HL-60 (cell line): ENCODE measurements around the gene PHETA1.

ENCODE experiments used
- GABPA ChIP-seq: IDR thresholded peaks from 2 replicates; pipeline ENCODE4 v1.6.1; 2012; ENCODE audit warnings: low read depth
- POLR2AphosphoS5 ChIP-seq: IDR thresholded peaks from 2 replicates; pipeline ENCODE4 v1.6.1; 2012; ENCODE audit warnings: low read depth
- TF ChIP-seq, protein P1 (sequence below): IDR thresholded peaks from 2 replicates; pipeline ENCODE4 v1.6.1; 2012; ENCODE audit warnings: low read depth; ENCODE audit not compliant: insufficient replicate concordance
- TF ChIP-seq, protein P2 (sequence below): IDR thresholded peaks from one replicate; pipeline ENCODE4 v1.5.1; 2011; ENCODE audit warnings: low read length, control low read depth, inconsistent platforms; ENCODE audit not compliant: insufficient read depth

DNA sequence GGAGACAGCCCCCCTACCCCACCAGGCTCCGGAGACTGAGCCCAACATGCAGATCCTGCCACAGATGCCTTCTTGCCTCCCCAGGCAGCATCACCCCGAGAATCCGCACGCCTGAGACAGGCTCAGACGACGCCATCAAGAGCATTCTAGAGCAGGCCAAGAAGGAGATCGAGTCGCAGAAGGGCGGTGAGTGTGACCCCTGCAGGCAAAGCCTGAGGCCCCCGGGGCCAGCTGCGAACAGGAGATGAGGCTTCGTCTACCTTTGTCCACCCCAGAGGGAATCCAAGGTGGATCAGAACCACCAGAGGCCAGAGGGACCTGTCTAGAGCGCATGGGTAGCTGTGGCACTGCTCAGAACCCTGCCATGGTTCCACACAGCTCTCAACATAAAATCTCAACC, 56.9 kb downstream of the PHETA1 start:
- TF ChIP-seq, protein P1, sequence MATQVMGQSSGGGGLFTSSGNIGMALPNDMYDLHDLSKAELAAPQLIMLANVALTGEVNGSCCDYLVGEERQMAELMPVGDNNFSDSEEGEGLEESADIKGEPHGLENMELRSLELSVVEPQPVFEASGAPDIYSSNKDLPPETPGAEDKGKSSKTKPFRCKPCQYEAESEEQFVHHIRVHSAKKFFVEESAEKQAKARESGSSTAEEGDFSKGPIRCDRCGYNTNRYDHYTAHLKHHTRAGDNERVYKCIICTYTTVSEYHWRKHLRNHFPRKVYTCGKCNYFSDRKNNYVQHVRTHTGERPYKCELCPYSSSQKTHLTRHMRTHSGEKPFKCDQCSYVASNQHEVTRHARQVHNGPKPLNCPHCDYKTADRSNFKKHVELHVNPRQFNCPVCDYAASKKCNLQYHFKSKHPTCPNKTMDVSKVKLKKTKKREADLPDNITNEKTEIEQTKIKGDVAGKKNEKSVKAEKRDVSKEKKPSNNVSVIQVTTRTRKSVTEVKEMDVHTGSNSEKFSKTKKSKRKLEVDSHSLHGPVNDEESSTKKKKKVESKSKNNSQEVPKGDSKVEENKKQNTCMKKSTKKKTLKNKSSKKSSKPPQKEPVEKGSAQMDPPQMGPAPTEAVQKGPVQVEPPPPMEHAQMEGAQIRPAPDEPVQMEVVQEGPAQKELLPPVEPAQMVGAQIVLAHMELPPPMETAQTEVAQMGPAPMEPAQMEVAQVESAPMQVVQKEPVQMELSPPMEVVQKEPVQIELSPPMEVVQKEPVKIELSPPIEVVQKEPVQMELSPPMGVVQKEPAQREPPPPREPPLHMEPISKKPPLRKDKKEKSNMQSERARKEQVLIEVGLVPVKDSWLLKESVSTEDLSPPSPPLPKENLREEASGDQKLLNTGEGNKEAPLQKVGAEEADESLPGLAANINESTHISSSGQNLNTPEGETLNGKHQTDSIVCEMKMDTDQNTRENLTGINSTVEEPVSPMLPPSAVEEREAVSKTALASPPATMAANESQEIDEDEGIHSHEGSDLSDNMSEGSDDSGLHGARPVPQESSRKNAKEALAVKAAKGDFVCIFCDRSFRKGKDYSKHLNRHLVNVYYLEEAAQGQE: no peak
- TF ChIP-seq GABPA (no peak), POLR2AphosphoS5 (no peak)
- TF ChIP-seq, protein P2, sequence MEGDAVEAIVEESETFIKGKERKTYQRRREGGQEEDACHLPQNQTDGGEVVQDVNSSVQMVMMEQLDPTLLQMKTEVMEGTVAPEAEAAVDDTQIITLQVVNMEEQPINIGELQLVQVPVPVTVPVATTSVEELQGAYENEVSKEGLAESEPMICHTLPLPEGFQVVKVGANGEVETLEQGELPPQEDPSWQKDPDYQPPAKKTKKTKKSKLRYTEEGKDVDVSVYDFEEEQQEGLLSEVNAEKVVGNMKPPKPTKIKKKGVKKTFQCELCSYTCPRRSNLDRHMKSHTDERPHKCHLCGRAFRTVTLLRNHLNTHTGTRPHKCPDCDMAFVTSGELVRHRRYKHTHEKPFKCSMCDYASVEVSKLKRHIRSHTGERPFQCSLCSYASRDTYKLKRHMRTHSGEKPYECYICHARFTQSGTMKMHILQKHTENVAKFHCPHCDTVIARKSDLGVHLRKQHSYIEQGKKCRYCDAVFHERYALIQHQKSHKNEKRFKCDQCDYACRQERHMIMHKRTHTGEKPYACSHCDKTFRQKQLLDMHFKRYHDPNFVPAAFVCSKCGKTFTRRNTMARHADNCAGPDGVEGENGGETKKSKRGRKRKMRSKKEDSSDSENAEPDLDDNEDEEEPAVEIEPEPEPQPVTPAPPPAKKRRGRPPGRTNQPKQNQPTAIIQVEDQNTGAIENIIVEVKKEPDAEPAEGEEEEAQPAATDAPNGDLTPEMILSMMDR: no peak
